Measurements from ENCODE around the gene GPR3. TPM values are rescaled to one million over a fixed set of nuclear protein-coding genes. Genes with fewer than 3 reads are reported as not detected.
"Not testable (repeated sequence)": the region's sequence is repeated elsewhere in the genome, so short reads cannot be mapped to it uniquely, and the experiment has no call there.

Gene GPR3
- total RNA-seq, 1 donor: 0.36 TPM

DNA sequence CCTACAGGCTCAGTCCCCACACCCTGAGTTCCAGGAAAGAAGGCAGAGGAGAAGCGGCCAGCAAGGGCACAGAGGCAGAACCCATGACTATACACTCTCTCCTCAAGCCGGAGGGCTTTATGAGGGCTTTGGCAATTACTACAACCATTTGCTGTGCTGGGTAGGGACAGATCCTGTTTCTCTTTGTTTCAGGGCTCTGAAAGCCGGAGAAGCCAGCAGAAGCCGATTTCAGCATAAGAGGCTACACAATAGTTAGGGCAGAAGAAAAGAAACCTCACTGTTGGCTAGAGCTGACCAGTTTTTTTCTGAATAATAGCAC is 13.9 kb downstream of the GPR3 start:
- H3K27me3 ChIP-seq (ENCODE audit: insufficient read depth, low read length): no peaks in the 10 kb centered on the region
- no peak overlapping the region for H3K4me3 ChIP-seq (ENCODE audit: insufficient read depth, low read length)
- H4K20me1 ChIP-seq (ENCODE audit: insufficient read depth, low read length): no peaks in the 10 kb centered on the region
- H3K79me2 ChIP-seq (ENCODE audit: insufficient read depth, low read length): no peaks in the 10 kb centered on the region
- no peak for DNase-seq (ENCODE audit: insufficient read length, low spot score, missing footprints)
- TF ChIP-seq, protein P1, sequence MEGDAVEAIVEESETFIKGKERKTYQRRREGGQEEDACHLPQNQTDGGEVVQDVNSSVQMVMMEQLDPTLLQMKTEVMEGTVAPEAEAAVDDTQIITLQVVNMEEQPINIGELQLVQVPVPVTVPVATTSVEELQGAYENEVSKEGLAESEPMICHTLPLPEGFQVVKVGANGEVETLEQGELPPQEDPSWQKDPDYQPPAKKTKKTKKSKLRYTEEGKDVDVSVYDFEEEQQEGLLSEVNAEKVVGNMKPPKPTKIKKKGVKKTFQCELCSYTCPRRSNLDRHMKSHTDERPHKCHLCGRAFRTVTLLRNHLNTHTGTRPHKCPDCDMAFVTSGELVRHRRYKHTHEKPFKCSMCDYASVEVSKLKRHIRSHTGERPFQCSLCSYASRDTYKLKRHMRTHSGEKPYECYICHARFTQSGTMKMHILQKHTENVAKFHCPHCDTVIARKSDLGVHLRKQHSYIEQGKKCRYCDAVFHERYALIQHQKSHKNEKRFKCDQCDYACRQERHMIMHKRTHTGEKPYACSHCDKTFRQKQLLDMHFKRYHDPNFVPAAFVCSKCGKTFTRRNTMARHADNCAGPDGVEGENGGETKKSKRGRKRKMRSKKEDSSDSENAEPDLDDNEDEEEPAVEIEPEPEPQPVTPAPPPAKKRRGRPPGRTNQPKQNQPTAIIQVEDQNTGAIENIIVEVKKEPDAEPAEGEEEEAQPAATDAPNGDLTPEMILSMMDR (IDR thresholded peaks at IDR 0.05; ENCODE audit: extremely low read depth, low read depth, low read length): no peak
- H3K36me3 ChIP-seq (ENCODE audit: insufficient read depth, low read length): peaks cover 37% of the 10 kb centered on the region
- H3K4me2 ChIP-seq (ENCODE audit: insufficient read depth, low read length): no peak overlapping the region
- H3K27ac ChIP-seq (ENCODE audit: low read depth, low read length): no peak overlapping the region
- H3K4me1 ChIP-seq (ENCODE audit: insufficient read depth, low read length): peaks cover 40% of the 10 kb centered on the region
- H3K9me3 ChIP-seq (ENCODE audit: low read depth, low read length): no peaks in the 10 kb centered on the region
- no peak overlapping the region for H2AFZ ChIP-seq (ENCODE audit: low read length)

DNA sequence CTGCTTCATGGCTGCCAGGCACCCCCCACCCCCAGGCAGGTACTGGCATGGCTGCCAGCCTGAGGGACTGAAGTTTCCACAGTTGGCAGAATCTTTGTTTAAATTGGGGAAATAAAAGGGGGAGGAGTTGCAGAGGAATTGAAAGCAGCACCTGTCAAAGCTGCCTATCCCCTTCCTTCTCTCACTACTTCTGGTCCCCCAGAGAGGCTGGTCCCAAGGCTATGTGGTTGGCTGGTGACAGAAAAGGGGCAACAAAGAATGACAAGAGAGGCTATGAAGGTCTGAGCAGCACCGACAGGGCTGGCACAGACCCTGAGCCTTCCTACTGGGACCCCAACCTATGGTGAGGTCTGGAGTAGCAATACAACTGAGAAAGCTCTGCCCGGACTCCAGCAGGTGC is 14.4 kb downstream of the GPR3 start:
- not testable (repeated sequence) for H3K4me2 ChIP-seq (ENCODE audit: insufficient read depth, low read length); H3K27ac ChIP-seq (ENCODE audit: low read depth, low read length)

DNA sequence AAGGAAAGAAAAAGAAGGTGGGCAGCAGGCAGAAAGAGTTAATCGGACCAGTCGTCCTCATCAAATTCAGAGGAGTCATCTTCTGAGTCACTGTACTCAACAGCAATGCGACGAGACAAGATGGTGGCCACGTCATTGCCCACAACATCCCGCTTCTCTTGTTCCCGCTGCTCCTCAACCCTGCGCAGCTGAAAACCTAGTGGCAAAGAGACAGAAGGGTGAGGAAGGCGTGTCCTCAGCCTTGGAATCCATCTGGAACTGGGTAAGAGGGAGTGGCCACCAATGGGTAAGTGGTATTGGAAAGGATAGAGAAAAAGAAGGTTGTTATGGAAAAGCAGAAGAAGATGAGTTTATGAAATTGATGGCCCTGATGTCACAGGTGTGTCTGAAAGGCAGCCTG is 15.7 kb downstream of the GPR3 start:
- no peaks in the 10 kb centered on the region for H4K20me1 ChIP-seq (ENCODE audit: insufficient read depth, low read length)
- H3K4me2 ChIP-seq (ENCODE audit: insufficient read depth, low read length): no peak overlapping the region
- peaks cover 4% of the 10 kb centered on the region for H3K79me2 ChIP-seq (ENCODE audit: insufficient read depth, low read length)
- no peak overlapping the region for H2AFZ ChIP-seq (ENCODE audit: low read length)
- H3K4me3 ChIP-seq (ENCODE audit: insufficient read depth, low read length): no peak overlapping the region
- no peaks in the 10 kb centered on the region for H3K27me3 ChIP-seq (ENCODE audit: insufficient read depth, low read length)
- H3K36me3 ChIP-seq (ENCODE audit: insufficient read depth, low read length): peaks cover 52% of the 10 kb centered on the region
- TF ChIP-seq, protein P1 (IDR thresholded peaks at IDR 0.05; ENCODE audit: extremely low read depth, low read depth, low read length): no peak
- H3K9me3 ChIP-seq (ENCODE audit: low read depth, low read length): no peaks in the 10 kb centered on the region
- H3K27ac ChIP-seq (ENCODE audit: low read depth, low read length): peak overlapping the region; percentile 18
- DNase-seq (ENCODE audit: insufficient read length, low spot score, missing footprints): peak; percentile 86
- peaks cover 28% of the 10 kb centered on the region for H3K4me1 ChIP-seq (ENCODE audit: insufficient read depth, low read length)

More for the DNA sequence above, 14.4 kb downstream of the GPR3 start:
- H3K36me3 ChIP-seq (ENCODE audit: insufficient read depth, low read length): peaks cover 39% of the 10 kb centered on the region
- not testable (repeated sequence) for H4K20me1 ChIP-seq (ENCODE audit: insufficient read depth, low read length); H3K4me3 ChIP-seq (ENCODE audit: insufficient read depth, low read length); H3K27me3 ChIP-seq (ENCODE audit: insufficient read depth, low read length); H2AFZ ChIP-seq (ENCODE audit: low read length); H3K79me2 ChIP-seq (ENCODE audit: insufficient read depth, low read length); DNase-seq (ENCODE audit: insufficient read length, low spot score, missing footprints); H3K9me3 ChIP-seq (ENCODE audit: low read depth, low read length)
- peaks cover 40% of the 10 kb centered on the region for H3K4me1 ChIP-seq (ENCODE audit: insufficient read depth, low read length)

DNA sequence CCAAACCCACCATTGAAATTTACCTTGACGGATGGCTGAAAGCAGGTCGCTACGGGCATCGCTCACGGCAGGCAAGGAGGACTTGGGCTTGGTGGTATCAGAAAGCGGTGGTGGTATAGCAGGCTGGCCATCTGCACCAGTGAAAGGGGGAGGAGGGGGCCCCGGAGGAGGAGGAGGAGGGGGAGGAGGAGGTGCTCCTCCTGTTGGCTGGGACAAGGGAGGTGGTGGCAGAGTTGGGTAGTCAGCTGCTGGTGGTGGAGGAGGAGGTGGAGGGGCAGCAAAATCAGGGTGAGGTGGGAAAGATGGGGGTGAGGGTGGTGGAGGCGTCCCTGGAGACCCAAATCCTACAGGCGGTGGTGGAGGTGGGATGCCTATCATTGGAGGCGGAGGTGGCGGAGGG is 17.2 kb downstream of the GPR3 start:
- Histone ChIP-seq H3K9me3 (ENCODE audit: low read depth, low read length) (no peaks in the 10 kb centered on the region), H3K36me3 (ENCODE audit: insufficient read depth, low read length) (peaks cover 67% of the 10 kb centered on the region), H2AFZ (ENCODE audit: low read length) (no peak overlapping the region), H3K4me3 (ENCODE audit: insufficient read depth, low read length) (no peak overlapping the region), H4K20me1 (ENCODE audit: insufficient read depth, low read length) (no peaks in the 10 kb centered on the region), H3K27me3 (ENCODE audit: insufficient read depth, low read length) (no peaks in the 10 kb centered on the region), H3K27ac (ENCODE audit: low read depth, low read length) (no peak overlapping the region), H3K4me1 (ENCODE audit: insufficient read depth, low read length) (peaks cover 15% of the 10 kb centered on the region), H3K4me2 (ENCODE audit: insufficient read depth, low read length) (no peak overlapping the region), H3K79me2 (ENCODE audit: insufficient read depth, low read length) (peaks cover 15% of the 10 kb centered on the region)
- TF ChIP-seq, protein P1 (IDR thresholded peaks at IDR 0.05; ENCODE audit: extremely low read depth, low read depth, low read length): no peak
- no peak for DNase-seq (ENCODE audit: insufficient read length, low spot score, missing footprints)

Data from osteoblast (primary cell).